WERI-Rb-1 (cell line): Measurements from ENCODE around the gene NT5C3B.

Experiments
- DNase-seq: peaks from one replicate; pipeline ENCODE4 v3.0.0-alpha.2; 2020
- H3K27ac ChIP-seq: fragments of 250-450 bp; sonication (Bioruptor Pico); 2 replicates; pipeline ENCODE4 v1.5.1; 2020; ENCODE audit warnings: mild to moderate bottlenecking, moderate library complexity
- H3K27me3 ChIP-seq: fragments of 250-450 bp; sonication (Bioruptor Pico); 2 replicates; pipeline ENCODE4 v1.5.1; 2021; ENCODE audit warnings: mild to moderate bottlenecking, low read depth, moderate library complexity; ENCODE audit not compliant: insufficient read depth, severe bottlenecking
- H3K36me3 ChIP-seq: fragments of 250-450 bp; sonication (Bioruptor Pico); 2 replicates; pipeline ENCODE4 v1.5.1; 2020; ENCODE audit warnings: mild to moderate bottlenecking, moderate library complexity
- H3K4me3 ChIP-seq: 2 replicates; pipeline ENCODE4 v1.5.1; 2011; ENCODE audit warnings: low read depth, mild to moderate bottlenecking, control low read depth, low read length
- H3K9me3 ChIP-seq: fragments of 250-450 bp; sonication (Bioruptor Pico); 2 replicates; pipeline ENCODE4 v1.5.1; 2021; ENCODE audit warnings: mild to moderate bottlenecking, moderate library complexity; ENCODE audit not compliant: severe bottlenecking
- TF ChIP-seq, protein P1 (sequence below): IDR thresholded peaks from 2 replicates; pipeline ENCODE4 v1.5.1; 2011; ENCODE audit warnings: low read depth, mild to moderate bottlenecking, control low read depth, inconsistent platforms, low read length

The NT5C3B gene

GRCh38 chr17:41811549-41812380, 24.3 kb downstream of the NT5C3B start, which contains the start of gene P3H4:
Gene P3H4 (minus strand): TSS chr17:41811949. CDS start chr17:41811915, 34 bp downstream.
- TF ChIP-seq, protein P1, sequence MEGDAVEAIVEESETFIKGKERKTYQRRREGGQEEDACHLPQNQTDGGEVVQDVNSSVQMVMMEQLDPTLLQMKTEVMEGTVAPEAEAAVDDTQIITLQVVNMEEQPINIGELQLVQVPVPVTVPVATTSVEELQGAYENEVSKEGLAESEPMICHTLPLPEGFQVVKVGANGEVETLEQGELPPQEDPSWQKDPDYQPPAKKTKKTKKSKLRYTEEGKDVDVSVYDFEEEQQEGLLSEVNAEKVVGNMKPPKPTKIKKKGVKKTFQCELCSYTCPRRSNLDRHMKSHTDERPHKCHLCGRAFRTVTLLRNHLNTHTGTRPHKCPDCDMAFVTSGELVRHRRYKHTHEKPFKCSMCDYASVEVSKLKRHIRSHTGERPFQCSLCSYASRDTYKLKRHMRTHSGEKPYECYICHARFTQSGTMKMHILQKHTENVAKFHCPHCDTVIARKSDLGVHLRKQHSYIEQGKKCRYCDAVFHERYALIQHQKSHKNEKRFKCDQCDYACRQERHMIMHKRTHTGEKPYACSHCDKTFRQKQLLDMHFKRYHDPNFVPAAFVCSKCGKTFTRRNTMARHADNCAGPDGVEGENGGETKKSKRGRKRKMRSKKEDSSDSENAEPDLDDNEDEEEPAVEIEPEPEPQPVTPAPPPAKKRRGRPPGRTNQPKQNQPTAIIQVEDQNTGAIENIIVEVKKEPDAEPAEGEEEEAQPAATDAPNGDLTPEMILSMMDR, result peak; percentile 98
- peaks cover 36% of the 10 kb centered on the region for H3K36me3 ChIP-seq
- no peaks in the 10 kb centered on the region for H3K9me3 ChIP-seq
- peak within 1 kb of the TSS; percentile 77 for H3K4me3 ChIP-seq
- DNase-seq, result peak; percentile 91
- peak within 1 kb of the TSS; percentile 96 for H3K27ac ChIP-seq
- no peaks in the 10 kb centered on the region for H3K27me3 ChIP-seq

DNA sequence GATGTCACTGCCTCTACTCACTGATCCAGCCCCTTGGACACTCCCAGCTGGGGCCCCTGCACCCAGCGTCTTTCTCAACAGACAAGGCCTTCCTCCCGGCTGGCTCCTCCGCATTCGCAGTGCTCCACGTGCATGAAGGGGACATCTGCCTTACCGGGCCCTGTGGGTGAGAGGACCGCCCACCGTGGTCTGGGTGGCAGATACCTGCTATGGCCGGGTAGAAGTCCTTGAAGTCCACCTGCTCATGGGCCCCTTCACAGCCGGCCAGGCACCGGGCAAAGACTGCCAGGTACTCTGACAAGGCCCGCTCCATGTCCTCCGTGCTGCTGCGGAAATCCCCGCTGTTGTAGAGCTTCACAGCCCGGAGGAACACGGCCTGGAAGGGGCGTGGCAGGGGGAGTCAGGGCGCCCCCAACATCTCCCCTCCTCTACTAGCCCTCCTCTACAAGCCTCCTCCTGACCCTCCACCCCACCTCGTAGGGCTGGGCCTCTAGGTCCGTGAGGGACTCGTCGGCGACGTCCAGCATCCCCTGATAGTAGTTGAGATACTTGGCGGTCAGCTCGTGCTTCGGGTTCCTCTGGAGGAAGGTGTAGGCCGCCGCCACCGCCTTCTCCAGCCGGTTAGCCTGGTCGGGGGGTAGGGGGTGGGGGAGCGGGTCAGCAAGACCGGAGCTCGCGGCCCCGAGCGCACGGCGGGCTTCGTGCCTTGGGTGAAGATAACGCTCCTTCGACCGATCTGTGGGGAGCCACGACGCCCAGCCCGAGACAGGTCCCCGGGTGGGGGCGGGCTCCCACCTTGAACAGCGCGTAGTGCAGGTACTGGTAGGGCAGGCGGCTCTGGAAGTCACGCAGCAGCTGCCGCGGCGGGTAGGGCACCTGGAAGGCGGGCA, 25.1 kb downstream of the NT5C3B start:
- H3K9me3 ChIP-seq, result no peaks in the 10 kb centered on the region
- H3K27me3 ChIP-seq, result no peaks in the 10 kb centered on the region
- H3K4me3 ChIP-seq, result peak overlapping the region; percentile 77
- peak overlapping the region; percentile 96 for H3K27ac ChIP-seq
- peak; percentile 61 for DNase-seq
- TF ChIP-seq, protein P1, result no peak
- peaks cover 40% of the 10 kb centered on the region for H3K36me3 ChIP-seq

DNA sequence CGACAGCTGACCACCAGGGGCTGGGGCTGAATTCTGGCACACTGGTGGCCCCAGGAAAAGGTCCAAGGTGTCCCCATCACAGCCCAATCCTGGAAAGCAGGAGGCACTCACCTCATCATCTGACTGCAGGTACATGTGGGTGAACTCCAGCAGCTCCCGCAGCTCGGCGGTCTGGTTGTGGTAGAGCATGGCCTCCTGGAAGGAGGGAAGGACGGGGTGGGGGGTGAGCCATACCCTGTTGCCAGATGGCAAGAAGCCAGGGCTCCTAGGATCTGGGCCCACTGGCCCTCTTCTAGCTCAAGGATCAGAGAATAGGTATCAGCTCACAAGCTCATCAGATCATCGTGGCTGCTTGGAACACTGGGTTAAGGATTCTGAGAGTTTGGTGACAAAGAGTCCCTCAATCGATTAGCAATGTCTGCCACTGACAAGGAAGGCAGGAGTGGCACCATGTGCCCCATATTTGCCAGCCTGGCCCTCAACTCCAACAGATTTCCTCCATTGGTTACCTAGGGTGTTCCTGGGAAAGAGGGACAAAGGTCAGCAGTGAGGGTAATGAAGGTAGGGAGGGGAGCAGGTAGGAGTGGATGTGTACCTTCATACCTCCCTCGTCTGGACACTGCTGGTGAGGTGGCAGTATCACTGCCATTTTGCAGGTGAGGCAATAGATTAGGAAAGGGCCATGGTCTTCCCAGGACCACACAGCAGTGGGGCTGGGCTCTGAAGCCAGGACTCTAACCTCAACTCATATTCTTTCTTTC, 29.2 kb downstream of the NT5C3B start:
- no peaks in the 10 kb centered on the region for H3K27me3 ChIP-seq
- H3K36me3 ChIP-seq, result peaks cover 61% of the 10 kb centered on the region
- TF ChIP-seq, protein P1, result 0 out of 2 replicates have a peak, but pooled peaks have one; percentile 4

DNA sequence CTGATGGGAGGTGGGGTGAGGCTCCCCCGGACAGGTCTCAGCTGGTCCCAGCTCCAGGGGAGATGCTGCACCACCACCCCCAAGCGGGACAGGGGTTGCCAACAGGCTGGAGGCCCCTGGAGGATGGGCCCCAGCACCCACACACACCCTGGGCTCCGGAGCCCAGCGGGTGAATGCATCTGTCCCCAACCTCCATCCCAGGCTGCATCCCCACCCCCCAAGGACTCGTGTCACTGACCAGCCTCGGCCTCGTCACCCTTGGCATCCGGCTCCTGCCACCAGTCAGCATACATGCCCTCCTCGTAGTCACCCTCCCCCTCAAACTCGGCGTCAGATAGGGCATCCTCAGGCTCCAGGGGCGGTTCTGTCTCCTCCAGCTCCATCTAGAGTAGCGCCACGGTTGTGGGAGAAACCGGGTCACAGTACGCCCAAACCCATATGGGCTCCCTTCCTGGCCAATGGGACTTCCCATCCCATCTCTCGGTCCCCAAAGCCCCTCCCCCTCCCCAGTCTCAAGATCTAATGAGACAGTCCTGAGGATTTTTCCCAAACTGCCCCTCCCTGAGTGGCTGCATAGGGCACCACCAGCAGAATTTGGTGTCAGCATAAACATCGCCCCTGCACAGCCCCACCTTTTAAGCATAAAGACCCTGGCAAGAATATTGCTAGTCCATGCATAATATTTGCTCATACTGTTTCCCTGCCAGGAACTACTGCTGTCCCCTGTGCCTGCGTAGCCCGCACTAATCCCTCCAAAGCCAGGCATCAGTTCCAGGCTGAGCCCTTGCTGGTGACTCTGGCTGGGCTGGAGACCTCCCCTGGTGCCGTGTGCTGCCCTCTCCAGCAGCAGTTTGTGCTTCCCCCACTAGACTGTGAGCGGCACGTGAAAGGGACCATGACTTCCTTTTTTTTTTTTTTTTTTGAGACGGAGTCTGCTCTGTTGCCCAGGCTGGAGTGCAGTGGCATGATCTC, 32.7 kb downstream of the NT5C3B start:
- DNase-seq, result peak; percentile 88
- no peaks in the 10 kb centered on the region for H3K9me3 ChIP-seq
- H3K27me3 ChIP-seq, result no peaks in the 10 kb centered on the region
- TF ChIP-seq, protein P1, result 0 out of 2 replicates have a peak, but pooled peaks have one; percentile 5
- H3K4me3 ChIP-seq, result no peak overlapping the region
- peak overlapping the region; percentile 7; the same call in 1 of the 2 replicates for H3K27ac ChIP-seq
- peaks cover 48% of the 10 kb centered on the region for H3K36me3 ChIP-seq

More for the DNA sequence above, 29.2 kb downstream of the NT5C3B start:
- no peaks in the 10 kb centered on the region for H3K9me3 ChIP-seq
- DNase-seq, result no peak
- no peak overlapping the region for H3K27ac ChIP-seq
- H3K4me3 ChIP-seq, result no peak overlapping the region
